LNCaP clone FGC (cell line): ENCODE results near the gene MCM9.

Experiments used
- DNase-seq: peaks from one replicate; pipeline ENCODE4 v3.0.0-alpha.2; 2011; ENCODE audit warnings: low read depth
- H3K4me3 ChIP-seq: 2 replicates; pipeline ENCODE4 v1.5.1; 2011; ENCODE audit warnings: mild to moderate bottlenecking, low read depth, low read length, control low read depth
- CTCF ChIP-seq: IDR thresholded peaks from 2 replicates; pipeline ENCODE4 v1.5.1; 2012; ENCODE audit warnings: mild to moderate bottlenecking; ENCODE audit not compliant: control insufficient read depth, insufficient read depth; ENCODE audit errors: extremely low read depth

Gene MCM9

GRCh38 chr6:118775381-118775780 lies 159.6 kb downstream of the MCM9 start:
- H3K4me3 ChIP-seq, result no peak overlapping the region
- TF ChIP-seq CTCF, result no peak
- DNase-seq, result no peak

- no peak for TF ChIP-seq CTCF
- DNase-seq, result no peak
- no peak overlapping the region for H3K4me3 ChIP-seq
These were observed 160.4 kb downstream of the MCM9 start for GRCh38 chr6:118774581-118774980.

GRCh38 chr6:118772886-118773285 lies 162.1 kb downstream of the MCM9 start:
- TF ChIP-seq CTCF, result no peak
- no peak overlapping the region for H3K4me3 ChIP-seq
- no peak for DNase-seq

- no peak for TF ChIP-seq CTCF
- no peak overlapping the region for H3K4me3 ChIP-seq
- DNase-seq, result no peak
These were observed 163.7 kb downstream of the MCM9 start for GRCh38 chr6:118771253-118771652.

GRCh38 chr6:118770835-118771234 lies 164.1 kb downstream of the MCM9 start:
- TF ChIP-seq CTCF, result no peak
- no peak overlapping the region for H3K4me3 ChIP-seq
- DNase-seq, result no peak

- no peak overlapping the region for H3K4me3 ChIP-seq
- no peak for DNase-seq
- no peak for TF ChIP-seq CTCF
These were observed 164.7 kb downstream of the MCM9 start for GRCh38 chr6:118770112-118770788.

- no peak overlapping the region for H3K4me3 ChIP-seq
- peak; percentile 55 for DNase-seq
- no peak for TF ChIP-seq CTCF
These were observed 166.0 kb downstream of the MCM9 start for GRCh38 chr6:118768904-118769325.
